Esophagus muscularis mucosa (tissue), 4 donors: ENCODE measurements around the gene TEC. TPM values are rescaled to one million over a fixed set of nuclear protein-coding genes. Genes with fewer than 3 reads are reported as not detected.
A peak's percentile ranks its signal among the peaks of the same experiment; 100 is the strongest.

Experiments used
- DNase-seq: peaks from one replicate; pipeline ENCODE4 v3.0.0-alpha.2; 2017; ENCODE audit errors: extremely low spot score
- H3K27ac ChIP-seq, 4 donors: fragments of 200-600 bp; sonication (generic); replicated peaks in 1 of 4; 1 replicate in 3 of 4; 2 replicates in 1 of 4; pipeline ENCODE4 v1.5.1; 2016 to 2019; ENCODE audit warnings: mild to moderate bottlenecking in 1 of 4
- H3K27me3 ChIP-seq, 4 donors: fragments of 200-600 bp; sonication (generic); one replicate each; pipeline versions ENCODE4 v1.5.1 to v1.6.0; 2016 to 2019
- H3K36me3 ChIP-seq, 4 donors: fragments of 200-600 bp; sonication (generic); one replicate each; pipeline ENCODE4 v1.5.1; 2016 to 2019
- H3K4me1 ChIP-seq, 4 donors: fragments of 200-600 bp; sonication (generic); one replicate each; pipeline ENCODE4 v1.5.1; 2016 to 2019
- H3K4me3 ChIP-seq, 4 donors: fragments of 200-600 bp; sonication (generic); 1 replicate in 2 of 4; 2 replicates in 2 of 4; pipeline ENCODE4 v1.5.1; 2016 to 2019; ENCODE audit warnings: mild to moderate bottlenecking in 4 of 4, moderate library complexity in 1 of 4
- H3K9me3 ChIP-seq, 4 donors: fragments of 200-600 bp; sonication (generic); 1 replicate in 3 of 4; 2 replicates in 1 of 4; pipeline ENCODE4 v1.5.1; 2016 to 2019
- CTCF ChIP-seq, 3 experiments: fragments of 200-600 bp in 2 of 3; fragments of 450-650 bp in 1 of 3; sonication (generic) in 2 of 3; IDR thresholded peaks; one replicate each; pipeline ENCODE4 v1.5.1; 2017 to 2019; ENCODE audit warnings: antibody characterized with exemption in 3 of 3, mild to moderate bottlenecking in 2 of 3, moderate library complexity in 1 of 3
- EP300 ChIP-seq: sonication (generic); formaldehyde crosslinking; IDR thresholded peaks from one replicate; pipeline ENCODE4 v1.6.1; 2017; ENCODE audit warnings: antibody characterized with exemption
- POLR2A ChIP-seq: fragments of 450-650 bp; IDR thresholded peaks from one replicate; pipeline ENCODE4 v1.6.1; 2017; ENCODE audit warnings: antibody characterized with exemption, moderate library complexity, mild to moderate bottlenecking, low read depth
- POLR2AphosphoS5 ChIP-seq, 2 donors: sonication (generic); formaldehyde crosslinking; IDR thresholded peaks; one replicate each; pipeline ENCODE4 v1.6.1; 2017; ENCODE audit warnings: antibody characterized with exemption in 2 of 2
- WGBS: methylation state at CpG from one replicate; pipeline ENCODE4 v1.1.5; 2018; 5-methylcytosine and 5-hydroxymethylcytosine counted together
- intact Hi-C: fragments of 100-400 bp; cut with DNase I; formaldehyde crosslinking; loops from one replicate; pipeline ENCODE4 v1.15.1; 2023
- total RNA-seq, 4 donors: library from RNA; depleted of rRNA; stranded (reverse); fragments of >200 nt; gene quantifications; one replicate each; pipeline versions ENCODE4 v1.1.0 to v1.2.1, GENCODE V29; 2016

TEC gene
- total RNA-seq, 4 donors from 2014 or later = 1.5 to 2.2 (median 1.9) TPM

GRCh38 chr4:48153791-48154550 lies 115.7 kb downstream of the TEC start:
- WGBS = 82% methylated on average over 1 of the region's 1 CpG

GRCh38 chr4:48152259-48152658 lies 117.4 kb downstream of the TEC start:
- Histone ChIP-seq H3K4me3 (no peak overlapping the region), H3K27ac (no peak overlapping the region)

More at GRCh38 chr4:48153791-48154550, 115.7 kb downstream of the TEC start:
- Histone ChIP-seq H3K4me3 (no peak overlapping the region), H3K4me1 (peaks cover 0 to 4% (median 0%) of the 10 kb centered on the region in 4 donors), H3K27ac (no peak overlapping the region), H3K36me3 (peaks cover 0 to 20% (median 15%) of the 10 kb centered on the region in 4 donors), H3K27me3 (no peaks in the 10 kb centered on the region), H3K9me3 (peaks cover 0 to 18% (median 15%) of the 10 kb centered on the region in 4 donors)
- DNase-seq = no peak
- intact Hi-C loops = no loop called here
- no peak for TF ChIP-seq EP300
- no peak for TF ChIP-seq CTCF (IDR thresholded peaks at IDR 0.05)
- no peak for TF ChIP-seq POLR2A
- no peak for TF ChIP-seq POLR2AphosphoS5 (IDR thresholded peaks at IDR 0.05)

GRCh38 chr4:48149827-48150370 lies 119.7 kb downstream of the TEC start:
- TF ChIP-seq POLR2A (no peak), POLR2AphosphoS5 (IDR thresholded peaks at IDR 0.05) (no peak), EP300 (no peak)
- H3K27me3 ChIP-seq = no peaks in the 10 kb centered on the region
- intact Hi-C loops = no loop called here
- no peak overlapping the region for H3K4me3 ChIP-seq
- H3K4me1 ChIP-seq = peaks cover 0 to 4% (median 0%) of the 10 kb centered on the region in 4 donors
- DNase-seq = no peak
- no peak overlapping the region for H3K27ac ChIP-seq
- H3K9me3 ChIP-seq = peaks cover 0 to 12% (median 9%) of the 10 kb centered on the region in 4 donors
- peaks cover 0 to 12% (median under 1%) of the 10 kb centered on the region in 4 donors for H3K36me3 ChIP-seq
- 86% methylated on average over 3 of the region's 3 CpGs for WGBS

More at GRCh38 chr4:48152259-48152658, 117.4 kb downstream of the TEC start:
- DNase-seq = no peak
- WGBS = 98% methylated on average over 5 of the region's 5 CpGs
- Histone ChIP-seq H3K4me1 (peaks cover 0 to 4% (median 0%) of the 10 kb centered on the region in 4 donors), H3K27me3 (no peaks in the 10 kb centered on the region), H3K36me3 (peaks cover 0 to 25% (median 15%) of the 10 kb centered on the region in 4 donors), H3K9me3 (peaks cover 0 to 18% (median 15%) of the 10 kb centered on the region in 4 donors)
- no peak for TF ChIP-seq POLR2A
- TF ChIP-seq POLR2AphosphoS5 (IDR thresholded peaks at IDR 0.05) = no peak
- TF ChIP-seq EP300 = no peak
- no peak for TF ChIP-seq CTCF (IDR thresholded peaks at IDR 0.05)
- intact Hi-C loops = no loop called here

GRCh38 chr4:48147621-48148020 lies 122.0 kb downstream of the TEC start:
- Histone ChIP-seq H3K4me3 (no peak overlapping the region), H3K36me3 (peaks cover 0 to 10% (median 0%) of the 10 kb centered on the region in 4 donors), H3K27ac (no peak overlapping the region), H3K9me3 (no peaks in the 10 kb centered on the region), H3K27me3 (no peaks in the 10 kb centered on the region), H3K4me1 (peaks cover 0 to 4% (median 0%) of the 10 kb centered on the region in 4 donors)
- DNase-seq = no peak
- 88% methylated on average over 1 of the region's 1 CpG for WGBS
- intact Hi-C loops = no loop called here
- TF ChIP-seq EP300 (no peak), POLR2AphosphoS5 (IDR thresholded peaks at IDR 0.05) (no peak), CTCF (IDR thresholded peaks at IDR 0.05) (no peak), POLR2A (no peak)

GRCh38 chr4:48141048-48141447 lies 128.6 kb downstream of the TEC start:
- H3K36me3 ChIP-seq = peaks cover 0 to 27% (median 3%) of the 10 kb centered on the region in 4 donors
- H3K27me3 ChIP-seq = no peaks in the 10 kb centered on the region
- no peak for DNase-seq
- WGBS = 56% methylated on average over 2 of the region's 2 CpGs
- H3K27ac ChIP-seq = no peak overlapping the region
- intact Hi-C loops = no loop called here
- H3K4me3 ChIP-seq = no peak overlapping the region
- H3K9me3 ChIP-seq = no peaks in the 10 kb centered on the region
- no peak for TF ChIP-seq EP300
- no peak for TF ChIP-seq POLR2AphosphoS5 (IDR thresholded peaks at IDR 0.05)
- TF ChIP-seq POLR2A = no peak
- peak; percentile 46 to 63 (median 56) for TF ChIP-seq CTCF (IDR thresholded peaks at IDR 0.05)
- no peaks in the 10 kb centered on the region for H3K4me1 ChIP-seq
